Left hindlimb (tissue), 1 donor: Measurements from ENCODE around the gene NFE2L3.
"Not testable (repeated sequence)": the region's sequence is repeated elsewhere in the genome, so short reads cannot be mapped to it uniquely, and the experiment has no call there.

Source experiments
- DNase-seq: peaks from one replicate; pipeline ENCODE4 v3.0.0-alpha.2; 2018

Gene NFE2L3

DNA sequence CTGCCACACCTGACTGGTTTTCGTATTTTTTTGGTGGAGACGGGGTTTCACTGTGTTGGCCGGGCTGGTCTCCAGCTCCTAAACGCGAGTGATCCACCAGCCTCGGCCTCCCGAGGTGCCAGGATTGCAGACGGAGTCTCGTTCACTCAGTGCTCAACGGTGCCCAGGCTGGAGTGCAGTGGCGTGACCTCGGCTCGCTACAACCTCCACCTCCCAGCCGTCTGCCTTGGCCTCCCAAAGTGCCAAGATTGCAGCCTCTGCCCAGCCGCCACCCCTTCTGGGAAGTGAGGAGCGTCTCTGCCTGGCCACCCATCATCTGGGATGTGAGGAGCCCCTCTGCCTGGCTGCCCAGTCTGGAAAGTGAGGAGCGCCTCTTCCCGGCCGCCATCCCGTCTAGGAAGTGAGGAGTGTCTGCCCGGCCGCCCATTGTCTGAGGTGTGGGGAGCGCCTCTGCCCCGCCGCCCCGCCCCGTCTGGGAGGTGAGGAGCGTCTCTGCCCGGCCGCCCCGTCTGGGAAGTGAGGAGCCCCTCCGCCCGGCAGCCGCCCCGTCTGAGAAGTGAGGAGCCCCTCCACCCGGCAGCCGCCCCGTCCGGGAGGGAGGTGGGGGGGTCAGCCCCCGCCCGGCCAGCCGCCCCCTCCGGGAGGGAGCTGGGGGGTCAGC is 4.2 kb upstream of the NFE2L3 start:
- not testable (repeated sequence) for DNase-seq

DNA sequence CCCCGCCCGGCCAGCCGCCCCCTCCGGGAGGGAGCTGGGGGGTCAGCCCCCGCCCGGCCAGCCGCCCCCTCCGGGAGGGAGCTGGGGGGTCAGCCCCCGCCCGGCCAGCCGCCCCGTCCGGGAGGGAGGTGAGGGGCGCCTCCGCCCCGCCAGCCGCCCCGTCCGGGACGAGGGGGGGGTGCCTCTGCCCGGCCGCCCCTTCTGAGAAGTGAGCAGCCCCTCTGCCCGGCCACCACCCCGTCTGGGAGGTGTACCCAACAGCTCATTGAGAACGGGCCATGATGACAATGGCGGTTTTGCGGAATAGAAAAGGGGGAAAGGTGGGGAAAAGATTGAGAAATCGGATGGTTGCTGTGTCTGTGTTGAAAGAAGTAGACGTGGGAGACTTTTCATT is 3.7 kb upstream of the NFE2L3 start:
- DNase-seq = not testable (repeated sequence)

GRCh38 chr7:26149391-26149977 is 2.5 kb upstream of the NFE2L3 start:
- DNase-seq = no peak

- DNase-seq = no peak
These were observed 902 bp upstream of the NFE2L3 start for GRCh38 chr7:26151096-26151495.

DNA sequence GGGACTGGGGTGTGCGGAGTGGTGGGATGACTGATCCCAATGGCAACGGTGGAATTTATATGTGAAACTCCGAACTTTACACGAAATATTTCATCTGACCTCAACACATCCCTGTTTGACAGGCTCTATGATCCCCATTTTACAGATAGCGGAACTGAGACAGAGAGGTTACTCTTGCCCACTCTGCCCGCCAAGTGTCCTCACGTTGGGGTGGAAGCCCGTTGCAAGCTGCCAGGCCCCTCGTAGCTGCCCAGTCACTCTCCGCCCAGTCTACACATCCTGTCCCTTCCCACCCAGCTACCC is 397 bp upstream of the NFE2L3 start:
- no peak for DNase-seq

- not testable (repeated sequence) for DNase-seq
These were observed 813 bp downstream of the NFE2L3 start for GRCh38 chr7:26152782-26153240.

DNA sequence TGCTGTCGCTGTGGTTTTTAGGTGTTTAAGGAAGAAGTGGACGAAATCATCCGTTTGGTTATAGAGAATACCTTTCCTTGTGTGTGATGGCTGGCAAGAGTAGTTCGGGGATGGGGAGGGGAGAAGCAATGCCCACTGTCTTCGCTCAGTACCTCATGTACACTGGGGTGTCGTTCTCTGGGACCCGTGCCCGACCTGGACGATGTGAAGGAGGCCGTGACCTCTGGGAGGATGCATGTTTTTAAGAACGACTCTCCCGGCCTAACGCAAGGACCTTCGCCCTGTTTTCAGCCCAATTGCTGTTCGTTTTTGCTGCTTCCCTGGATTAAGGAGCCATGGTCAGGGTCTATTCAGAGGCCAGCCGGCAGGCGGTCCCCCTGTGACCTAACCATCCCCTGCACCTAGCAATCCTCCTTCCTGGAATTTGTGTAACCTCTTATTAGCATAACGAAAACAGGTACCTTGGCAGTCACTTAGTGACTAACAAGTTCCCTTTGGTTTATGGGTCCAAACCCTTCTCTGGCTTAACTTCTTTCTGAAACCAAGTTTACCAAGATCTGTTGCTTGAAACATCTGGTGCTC is 1.3 kb downstream of the NFE2L3 start:
- no peak for DNase-seq

- DNase-seq = no peak
These were observed 2.1 kb downstream of the NFE2L3 start for GRCh38 chr7:26153823-26154783.

DNA sequence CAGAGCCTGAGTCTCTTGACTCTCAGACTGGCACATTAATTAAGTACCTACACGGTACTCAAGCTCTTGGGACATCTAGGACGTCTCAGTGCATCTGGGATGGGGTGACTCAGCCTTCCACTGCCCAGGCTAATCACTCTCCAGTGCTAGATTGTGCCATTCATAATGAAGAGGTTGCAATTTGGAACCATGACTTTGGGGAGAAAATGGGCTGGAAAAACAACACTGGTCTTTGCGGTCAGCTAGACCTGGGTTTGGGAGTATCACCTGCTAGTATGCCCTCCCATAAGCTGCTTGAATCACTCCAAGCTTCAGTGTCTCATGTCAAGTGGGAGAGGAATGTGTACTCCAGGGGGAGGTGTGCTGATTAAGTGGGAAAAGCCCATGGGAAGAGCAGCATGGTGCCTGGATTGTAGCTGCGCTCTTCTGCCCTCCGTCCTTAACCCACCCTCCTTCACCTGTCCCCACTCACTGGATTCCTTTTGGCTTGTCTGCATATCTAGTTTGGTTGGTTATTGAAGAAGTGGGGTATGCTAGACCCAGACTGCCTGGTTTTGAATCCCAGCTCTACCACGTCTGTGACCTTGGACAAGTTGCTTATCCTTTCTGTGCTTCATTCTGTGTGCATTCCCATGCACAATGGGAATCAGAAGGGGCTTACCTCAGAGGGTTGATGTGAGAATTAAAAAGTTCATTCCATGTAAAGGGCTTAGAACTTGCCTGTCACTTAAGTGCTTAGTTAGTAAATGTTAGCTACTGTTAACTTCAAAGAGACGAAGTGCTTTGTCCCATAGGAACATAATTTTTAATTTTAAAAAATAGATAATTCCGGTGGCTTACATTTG is 3.8 kb downstream of the NFE2L3 start:
- DNase-seq = no peak

GRCh38 chr7:26156451-26157420 is 4.7 kb downstream of the NFE2L3 start:
- DNase-seq = no peak

GRCh38 chr7:26157520-26158105 is 5.6 kb downstream of the NFE2L3 start:
- DNase-seq = no peak

- DNase-seq = no peak
These were observed 7.2 kb downstream of the NFE2L3 start for GRCh38 chr7:26159243-26159642.

- DNase-seq = no peak
These were observed 8.9 kb downstream of the NFE2L3 start for GRCh38 chr7:26160896-26161295.

DNA sequence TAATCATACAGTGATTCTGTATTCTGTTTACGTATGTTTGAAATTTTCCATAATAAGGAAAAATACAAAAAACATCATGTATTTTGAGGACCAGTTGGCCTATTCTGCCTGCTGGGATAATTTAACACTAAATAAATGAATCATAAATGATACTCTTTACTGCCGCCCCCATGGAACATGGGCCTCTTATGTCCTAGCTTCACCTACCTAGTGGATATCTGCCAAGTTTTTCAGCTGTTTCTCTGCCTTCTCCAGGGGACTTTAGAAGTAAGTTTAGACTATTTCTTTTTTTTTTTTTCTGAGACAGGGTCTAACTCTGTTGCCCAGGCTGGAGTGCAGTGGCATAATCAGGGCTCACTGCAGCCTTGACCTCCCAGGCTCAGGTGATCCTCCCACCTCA is 10.4 kb downstream of the NFE2L3 start:
- no peak for DNase-seq

DNA sequence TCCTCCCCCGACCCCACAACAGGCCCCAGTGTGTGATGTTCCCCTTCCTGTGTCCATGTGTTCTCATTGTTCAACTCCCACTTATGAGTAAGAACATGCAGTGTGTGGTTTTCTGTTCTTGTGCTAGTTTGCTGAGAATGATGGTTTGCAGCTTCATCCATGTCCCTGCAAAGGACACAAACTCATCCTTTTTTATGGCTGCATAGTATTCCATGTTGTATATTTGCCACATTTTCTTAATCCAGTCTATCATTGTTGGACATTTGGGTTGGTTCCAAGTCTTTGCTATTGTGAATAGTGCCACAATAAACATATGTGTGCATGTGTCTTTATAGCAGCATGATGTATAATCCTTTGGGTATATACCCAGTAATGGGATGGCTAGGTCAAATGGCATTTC is 11.8 kb downstream of the NFE2L3 start:
- DNase-seq = not testable (repeated sequence)

DNA sequence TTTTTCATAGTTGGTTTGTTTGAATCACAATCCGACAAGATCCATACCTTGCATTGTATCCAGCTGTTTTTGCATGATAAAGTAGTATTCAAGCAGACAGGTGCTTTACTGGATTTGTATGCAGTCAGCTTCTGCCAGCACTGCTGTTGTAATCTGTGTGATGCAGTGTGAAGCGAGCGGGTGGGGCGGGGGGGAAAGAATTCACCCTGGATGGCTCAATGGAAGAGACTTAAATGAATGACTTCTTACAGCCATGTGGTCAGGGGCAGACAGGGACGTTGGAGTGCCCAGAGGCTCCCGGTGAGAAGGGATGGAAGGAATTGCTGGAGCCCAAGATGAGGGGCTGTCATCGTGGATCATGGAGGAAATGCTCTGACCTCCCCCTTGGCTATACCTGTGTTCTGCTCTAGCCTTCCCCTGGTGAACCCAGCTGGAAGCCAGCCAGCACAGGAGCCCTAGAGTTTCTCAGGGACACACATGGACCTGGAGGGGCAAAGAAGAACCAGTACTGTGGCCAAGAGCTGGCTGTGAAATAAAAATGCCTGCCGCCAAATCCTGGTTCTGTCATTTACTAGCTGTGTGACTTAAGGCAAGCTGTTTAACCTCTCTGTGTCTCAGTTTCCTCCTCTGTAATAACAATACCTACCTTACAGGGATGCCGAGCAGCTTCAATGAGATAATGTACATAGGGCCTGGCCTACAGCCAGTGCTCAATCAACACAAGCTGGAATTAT is 14.1 kb downstream of the NFE2L3 start:
- no peak for DNase-seq

DNA sequence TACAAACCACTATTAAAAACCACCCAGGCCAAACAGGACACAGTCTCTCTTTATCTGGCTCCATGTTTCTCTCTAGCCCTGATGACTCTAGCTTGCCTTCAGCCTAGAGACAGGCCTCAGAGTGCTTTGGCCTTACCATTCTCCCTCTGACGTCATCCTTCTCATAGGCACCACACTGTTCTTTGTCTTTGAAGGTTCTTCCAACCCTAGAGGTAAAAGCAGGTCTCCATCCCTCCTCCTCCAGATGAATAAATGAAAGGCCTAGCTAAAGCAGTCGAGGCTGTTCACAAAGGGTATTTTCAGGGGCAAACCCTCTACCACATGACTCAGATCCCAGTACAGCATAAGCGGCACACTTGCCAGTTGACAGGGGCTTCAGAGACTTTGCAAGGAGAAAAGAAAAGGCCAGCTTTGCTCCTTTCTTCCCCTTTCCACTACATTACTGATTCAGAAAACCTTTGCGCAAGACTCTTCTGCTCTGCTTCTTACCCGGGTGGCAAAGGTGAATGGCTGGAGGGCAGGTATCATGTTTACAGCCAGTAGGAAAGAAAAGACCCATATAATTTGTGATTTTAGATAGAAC is 14.8 kb downstream of the NFE2L3 start:
- no peak for DNase-seq

GRCh38 chr7:26167303-26167934 is 15.4 kb downstream of the NFE2L3 start:
- DNase-seq = no peak

DNA sequence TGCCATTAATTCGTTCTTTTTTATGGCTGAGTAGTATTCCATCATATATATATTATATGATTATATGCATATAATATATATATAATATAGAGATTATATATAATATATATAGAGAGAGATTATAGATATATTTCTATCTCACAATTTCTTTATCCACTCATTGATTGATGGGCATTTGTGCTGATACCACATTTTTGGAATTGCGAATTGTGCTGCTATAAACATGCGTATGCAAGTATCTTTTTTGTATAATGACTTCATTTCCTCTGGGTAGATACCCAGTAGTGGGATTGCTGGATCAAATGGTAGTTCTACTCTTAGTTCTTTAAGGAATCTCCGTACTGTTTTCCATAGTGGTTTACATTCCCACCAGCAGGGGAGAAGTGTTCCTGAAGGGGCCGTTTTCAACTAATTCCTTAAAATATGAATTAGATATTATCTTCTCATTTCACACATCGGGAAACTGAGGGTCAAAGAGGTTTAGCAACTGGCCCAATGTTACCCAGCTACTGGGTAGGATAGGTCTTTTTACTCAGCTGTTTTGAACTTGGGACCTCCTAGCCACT is 16.5 kb downstream of the NFE2L3 start:
- DNase-seq = no peak
